Hepatocyte (in vitro differentiated cells): ENCODE data around the gene ELK1. TPM values are rescaled to one million over a fixed set of nuclear protein-coding genes. Genes with fewer than 3 reads are reported as not detected.

Source experiments
- DNase-seq: peaks from one replicate; pipeline ENCODE4 v3.0.0-alpha.2; 2016; ENCODE audit warnings: low spot score
- H2AFZ ChIP-seq: fragments of 200-600 bp; sonication (generic); 2 replicates; pipeline ENCODE4 v1.6.0; 2016; ENCODE audit warnings: antibody characterized with exemption, mild to moderate bottlenecking
- H3K27ac ChIP-seq: fragments of 200-600 bp; sonication (generic); 2 replicates; pipeline ENCODE4 v1.5.1; 2016; ENCODE audit warnings: mild to moderate bottlenecking
- H3K27me3 ChIP-seq: fragments of 200-600 bp; sonication (generic); 2 replicates; pipeline ENCODE4 v1.6.1; 2016
- H3K36me3 ChIP-seq: fragments of 200-600 bp; sonication (generic); replicated peaks from 2 replicates; pipeline ENCODE4 v1.5.1; 2016; ENCODE audit warnings: low read depth; ENCODE audit not compliant: insufficient read depth
- H3K4me1 ChIP-seq: fragments of 200-600 bp; sonication (generic); 2 replicates; pipeline ENCODE4 v1.5.1; 2016; ENCODE audit warnings: mild to moderate bottlenecking, moderate library complexity; ENCODE audit not compliant: insufficient read depth
- H3K4me2 ChIP-seq: fragments of 200-600 bp; sonication (generic); 2 replicates; pipeline ENCODE4 v1.6.0; 2016
- H3K4me3 ChIP-seq: fragments of 200-600 bp; sonication (generic); 2 replicates; pipeline ENCODE4 v1.5.1; 2016; ENCODE audit warnings: mild to moderate bottlenecking
- H3K79me2 ChIP-seq: fragments of 200-600 bp; sonication (generic); 2 replicates; pipeline ENCODE4 v1.6.0; 2017; ENCODE audit warnings: mild to moderate bottlenecking
- H3K9me2 ChIP-seq: fragments of 200-600 bp; sonication (generic); replicated peaks from 2 replicates; pipeline ENCODE4 v1.6.0; 2017; ENCODE audit warnings: mild to moderate bottlenecking; ENCODE audit not compliant: insufficient read depth
- H3K9me3 ChIP-seq: fragments of 200-600 bp; sonication (generic); 2 replicates; pipeline ENCODE4 v1.5.1; 2016; ENCODE audit warnings: low read depth, mild to moderate bottlenecking
- H4K20me1 ChIP-seq: fragments of 200-600 bp; sonication (generic); 2 replicates; pipeline ENCODE4 v1.6.0; 2016; ENCODE audit warnings: mild to moderate bottlenecking; ENCODE audit not compliant: insufficient read depth, poor library complexity, severe bottlenecking
- EZH2 ChIP-seq: fragments of 200-600 bp; sonication (generic); IDR thresholded peaks from 2 replicates; pipeline ENCODE4 v1.6.1; 2016; ENCODE audit warnings: antibody characterized with exemption, mild to moderate bottlenecking, borderline replicate concordance
- EZH2phosphoT487 ChIP-seq: fragments of 200-600 bp; sonication (generic); IDR thresholded peaks from one replicate; pipeline ENCODE4 v1.6.1; 2018; ENCODE audit warnings: antibody characterized with exemption, mild to moderate bottlenecking, low read depth, moderate library complexity; ENCODE audit not compliant: unreplicated experiment, severe bottlenecking
- WGBS: methylation state at CpG from one replicate; pipeline ENCODE4 v1.1.6; 2016; ENCODE audit warnings: low lambda C conversion rate; ENCODE audit errors: missing lambda C conversion rate; 5-methylcytosine and 5-hydroxymethylcytosine counted together
- microRNA-seq: library from miRNA; unstranded; fragments of <30 nt; microRNA quantifications from one replicate; pipeline ENCODE4, GENCODE V29; 2017
- polyA plus RNA-seq: library from polyadenylated mRNA; unstranded; fragments of >200 nt; fragmentation: Nextera tagmentation; extraction: Ambion mirVana; gene quantifications from 2 replicates; pipeline ENCODE4 v1.2.1, GENCODE V29; 2016
- small RNA-seq: library from RNA; depleted of rRNA; stranded (forward); fragments of <200 nt; gene quantifications from one replicate; pipeline ENCODE3, GENCODE V24; 2014
- total RNA-seq: library from RNA; depleted of rRNA; stranded (reverse); fragments of >200 nt; gene quantifications from 2 replicates; pipeline ENCODE4 v1.2.3, GENCODE V29; 2014
- TF ChIP-seq, protein P1 (sequence below): fragments of 200-600 bp; sonication (generic); IDR thresholded peaks from 2 replicates; pipeline ENCODE4 v1.5.1; 2016; ENCODE audit warnings: antibody characterized with exemption, mild to moderate bottlenecking; ENCODE audit not compliant: poor library complexity

Gene ELK1
- total and polyA plus RNA-seq, 2 experiments from 2014 or later: 24.4 to 32.0 TPM

DNA sequence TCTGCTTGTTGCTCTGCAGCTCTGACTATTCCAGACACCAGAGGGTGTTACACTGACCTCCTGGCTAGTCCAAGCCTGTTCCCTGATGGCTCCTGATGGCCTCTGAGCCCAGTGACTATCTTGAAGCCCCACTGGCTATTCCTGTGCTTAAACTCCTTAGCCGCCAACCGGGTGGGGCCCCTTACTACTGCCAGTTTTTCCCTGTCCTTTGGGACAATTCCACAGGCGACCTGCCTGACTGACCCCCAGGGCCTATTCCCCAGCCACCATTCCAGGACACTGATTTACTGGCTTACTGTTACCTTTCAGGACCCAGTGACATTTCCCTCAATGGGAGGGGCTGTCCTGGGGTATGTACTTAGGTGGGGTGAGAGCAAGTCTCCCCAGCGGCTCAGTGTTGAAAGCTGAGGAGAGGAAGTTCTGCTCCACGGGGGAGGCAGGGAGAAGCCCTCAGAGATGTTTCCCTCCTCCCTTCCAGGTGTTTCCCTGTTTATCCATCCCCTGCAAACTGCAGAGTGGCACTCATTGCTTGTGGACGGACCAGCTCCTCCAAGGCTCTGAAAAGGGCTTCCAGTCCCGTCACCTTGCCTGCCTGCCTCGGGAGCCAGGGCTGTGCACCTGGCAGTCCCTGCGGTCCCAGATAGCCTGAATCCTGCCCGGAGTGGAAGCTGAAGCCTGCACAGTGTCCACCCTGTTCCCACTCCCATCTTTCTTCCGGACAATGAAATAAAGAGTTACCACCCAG lies 64.1 kb downstream of the ELK1 start:
- H3K4me2 ChIP-seq: no peak overlapping the region

More for the DNA sequence above, 64.1 kb downstream of the ELK1 start:
- 80% methylated on average over 10 of the region's 11 CpGs for WGBS
- H3K9me3 ChIP-seq: no peaks in the 10 kb centered on the region
- H2AFZ ChIP-seq: no peak overlapping the region
- no peaks in the 10 kb centered on the region for H3K9me2 ChIP-seq
- peaks cover 4% of the 10 kb centered on the region for H3K4me1 ChIP-seq
- no peaks in the 10 kb centered on the region for H4K20me1 ChIP-seq
- no peak overlapping the region for H3K4me3 ChIP-seq
- no peak for DNase-seq
- no peaks in the 10 kb centered on the region for H3K36me3 ChIP-seq
- H3K27me3 ChIP-seq: no peaks in the 10 kb centered on the region
- H3K27ac ChIP-seq: no peak overlapping the region
- TF ChIP-seq, protein P1, sequence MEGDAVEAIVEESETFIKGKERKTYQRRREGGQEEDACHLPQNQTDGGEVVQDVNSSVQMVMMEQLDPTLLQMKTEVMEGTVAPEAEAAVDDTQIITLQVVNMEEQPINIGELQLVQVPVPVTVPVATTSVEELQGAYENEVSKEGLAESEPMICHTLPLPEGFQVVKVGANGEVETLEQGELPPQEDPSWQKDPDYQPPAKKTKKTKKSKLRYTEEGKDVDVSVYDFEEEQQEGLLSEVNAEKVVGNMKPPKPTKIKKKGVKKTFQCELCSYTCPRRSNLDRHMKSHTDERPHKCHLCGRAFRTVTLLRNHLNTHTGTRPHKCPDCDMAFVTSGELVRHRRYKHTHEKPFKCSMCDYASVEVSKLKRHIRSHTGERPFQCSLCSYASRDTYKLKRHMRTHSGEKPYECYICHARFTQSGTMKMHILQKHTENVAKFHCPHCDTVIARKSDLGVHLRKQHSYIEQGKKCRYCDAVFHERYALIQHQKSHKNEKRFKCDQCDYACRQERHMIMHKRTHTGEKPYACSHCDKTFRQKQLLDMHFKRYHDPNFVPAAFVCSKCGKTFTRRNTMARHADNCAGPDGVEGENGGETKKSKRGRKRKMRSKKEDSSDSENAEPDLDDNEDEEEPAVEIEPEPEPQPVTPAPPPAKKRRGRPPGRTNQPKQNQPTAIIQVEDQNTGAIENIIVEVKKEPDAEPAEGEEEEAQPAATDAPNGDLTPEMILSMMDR: no peak
- TF ChIP-seq EZH2phosphoT487 (no peak), EZH2 (no peak)
- peaks cover 2% of the 10 kb centered on the region for H3K79me2 ChIP-seq

Small RNA genes within 50 kb of the gene (microRNA-seq; reads per million reads assigned to microRNA genes)
- not detected for gene MIR4769

Small RNA genes within 50 kb of the gene (small RNA-seq; reads per million reads assigned to genes)
- gene MIR4769: not detected

Other genes with a start within 250 kb of the ELK1 start
- 4.3 and 5.3 TPM in 2 replicates for gene ZNF41, start 167.3 kb downstream of the ELK1 start, total RNA-seq
- gene ZNF41, start 167.3 kb downstream of the ELK1 start, polyA plus RNA-seq: 2.1 and 2.2 TPM in 2 replicates
- 29.8 and 44.0 TPM in 2 replicates for gene ARAF, start 89.4 kb downstream of the ELK1 start, total RNA-seq
- 86.7 and 89.6 TPM in 2 replicates for gene ARAF, start 89.4 kb downstream of the ELK1 start, polyA plus RNA-seq
- gene TIMP1, start 68.1 kb downstream of the ELK1 start, total RNA-seq: 669 and 671 TPM in 2 replicates
- gene TIMP1, start 68.1 kb downstream of the ELK1 start, polyA plus RNA-seq: 4,849 and 5,452 TPM in 2 replicates
- 0.43 and 1.2 TPM in 2 replicates for gene SYN1, start 30.7 kb downstream of the ELK1 start, total RNA-seq
- gene SYN1, start 30.7 kb downstream of the ELK1 start, polyA plus RNA-seq: 3.7 and 4.6 TPM in 2 replicates
- gene CFP, start 20.6 kb downstream of the ELK1 start, total RNA-seq: 0.23 TPM in 1 of 2 replicates, not detected in the other
- 0.17 and 0.58 TPM in 2 replicates for gene CFP, start 20.6 kb downstream of the ELK1 start, polyA plus RNA-seq
- gene UXT, start 8.6 kb upstream of the ELK1 start, total RNA-seq: 96.1 and 111 TPM in 2 replicates
- 130 and 141 TPM in 2 replicates for gene UXT, start 8.6 kb upstream of the ELK1 start, polyA plus RNA-seq
- 4.6 and 10.9 TPM in 2 replicates for gene ZNF81, start 186.3 kb upstream of the ELK1 start, total RNA-seq
- gene ZNF81, start 186.3 kb upstream of the ELK1 start, polyA plus RNA-seq: 1.9 and 4.1 TPM in 2 replicates